HT1080 (cell line): ENCODE results near the gene MBD5. TPM values are rescaled to one million over a fixed set of nuclear protein-coding genes. Genes with fewer than 3 reads are reported as not detected.

Experiments
- DNase-seq: peaks from one replicate; pipeline ENCODE4 v3.0.0-alpha.2; 2015; ENCODE audit warnings: low read depth
- total RNA-seq: library from RNA; depleted of rRNA; stranded (reverse); fragments of >200 nt; shearing (Covaris generic); gene quantifications from 2 replicates; pipeline ENCODE4 v1.2.3, GENCODE V29; 2014

MBD5 gene
- total RNA-seq, 1 experiment from 2014 or later: 7.1 TPM

GRCh38 chr2:148300544-148300943 lies 279.7 kb downstream of the MBD5 start:
- no peak for DNase-seq

- DNase-seq: no peak
Measured at GRCh38 chr2:148301362-148301761, 280.5 kb downstream of the MBD5 start.

GRCh38 chr2:148302526-148302925 lies 281.6 kb downstream of the MBD5 start:
- no peak for DNase-seq

GRCh38 chr2:148303161-148303560 lies 282.3 kb downstream of the MBD5 start:
- no peak for DNase-seq

GRCh38 chr2:148305476-148305875 lies 284.6 kb downstream of the MBD5 start:
- no peak for DNase-seq

GRCh38 chr2:148306027-148306426 lies 285.1 kb downstream of the MBD5 start:
- no peak for DNase-seq

- no peak for DNase-seq
Measured at GRCh38 chr2:148317598-148317997, 296.7 kb downstream of the MBD5 start.

GRCh38 chr2:148338541-148338940 lies 317.6 kb downstream of the MBD5 start:
- peak; percentile 75 for DNase-seq

- no peak for DNase-seq
Measured at GRCh38 chr2:148342086-148342485, 321.2 kb downstream of the MBD5 start.

GRCh38 chr2:148350199-148350598 lies 329.3 kb downstream of the MBD5 start:
- no peak for DNase-seq

GRCh38 chr2:148351437-148352143 lies 330.7 kb downstream of the MBD5 start:
- no peak for DNase-seq

- DNase-seq: no peak
Measured at GRCh38 chr2:148358375-148358774, 337.5 kb downstream of the MBD5 start.

- no peak for DNase-seq
Measured at GRCh38 chr2:148360662-148361061, 339.8 kb downstream of the MBD5 start.

- DNase-seq: no peak
Measured at GRCh38 chr2:148362144-148362796, 341.4 kb downstream of the MBD5 start.

- no peak for DNase-seq
Measured at GRCh38 chr2:148375214-148375613, 354.3 kb downstream of the MBD5 start.

- DNase-seq: peak; percentile 13
Measured at GRCh38 chr2:148391324-148391723, 370.4 kb downstream of the MBD5 start.

- no peak for DNase-seq
Measured at GRCh38 chr2:148402786-148403185, 381.9 kb downstream of the MBD5 start.

GRCh38 chr2:148410899-148411298 lies 390.0 kb downstream of the MBD5 start:
- DNase-seq: no peak

GRCh38 chr2:148416248-148416647 lies 395.4 kb downstream of the MBD5 start:
- DNase-seq: no peak

GRCh38 chr2:148430101-148430500 lies 409.2 kb downstream of the MBD5 start:
- DNase-seq: no peak

GRCh38 chr2:148447877-148448276 lies 427.0 kb downstream of the MBD5 start:
- DNase-seq: no peak

GRCh38 chr2:148450531-148450930 lies 429.6 kb downstream of the MBD5 start:
- no peak for DNase-seq

- no peak for DNase-seq
Measured at GRCh38 chr2:148451046-148451445, 430.2 kb downstream of the MBD5 start.
